ENCODE results near the gene SHLD1.

SHLD1 gene

DNA sequence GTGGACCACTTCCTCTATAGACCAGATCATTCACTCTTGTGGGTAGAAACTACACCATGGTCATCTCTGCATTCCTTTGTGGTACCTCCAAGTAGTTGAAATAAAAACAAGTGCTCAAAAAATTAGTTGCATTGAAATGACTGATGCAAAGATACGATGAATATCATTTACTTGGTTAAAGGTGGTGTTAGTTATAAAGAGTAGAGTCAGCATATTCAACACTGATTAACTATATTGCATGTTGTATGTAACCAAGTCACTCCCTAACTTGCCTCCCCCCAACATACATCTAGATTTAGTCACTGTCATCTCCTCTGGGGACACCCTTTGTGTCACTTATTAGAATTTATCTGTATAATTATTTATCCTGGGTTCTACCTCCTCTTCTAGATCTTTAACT, 77.7 kb downstream of the SHLD1 start:
- H3K4me3 ChIP-seq (replicated peaks in 1 of 2; ENCODE audit: low read depth in 2 of 2, low read length in 2 of 2) = no peak overlapping the region
- no peak for DNase-seq (ENCODE audit: low read depth in 2 of 2)
- TF ChIP-seq, protein P1, sequence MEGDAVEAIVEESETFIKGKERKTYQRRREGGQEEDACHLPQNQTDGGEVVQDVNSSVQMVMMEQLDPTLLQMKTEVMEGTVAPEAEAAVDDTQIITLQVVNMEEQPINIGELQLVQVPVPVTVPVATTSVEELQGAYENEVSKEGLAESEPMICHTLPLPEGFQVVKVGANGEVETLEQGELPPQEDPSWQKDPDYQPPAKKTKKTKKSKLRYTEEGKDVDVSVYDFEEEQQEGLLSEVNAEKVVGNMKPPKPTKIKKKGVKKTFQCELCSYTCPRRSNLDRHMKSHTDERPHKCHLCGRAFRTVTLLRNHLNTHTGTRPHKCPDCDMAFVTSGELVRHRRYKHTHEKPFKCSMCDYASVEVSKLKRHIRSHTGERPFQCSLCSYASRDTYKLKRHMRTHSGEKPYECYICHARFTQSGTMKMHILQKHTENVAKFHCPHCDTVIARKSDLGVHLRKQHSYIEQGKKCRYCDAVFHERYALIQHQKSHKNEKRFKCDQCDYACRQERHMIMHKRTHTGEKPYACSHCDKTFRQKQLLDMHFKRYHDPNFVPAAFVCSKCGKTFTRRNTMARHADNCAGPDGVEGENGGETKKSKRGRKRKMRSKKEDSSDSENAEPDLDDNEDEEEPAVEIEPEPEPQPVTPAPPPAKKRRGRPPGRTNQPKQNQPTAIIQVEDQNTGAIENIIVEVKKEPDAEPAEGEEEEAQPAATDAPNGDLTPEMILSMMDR (IDR thresholded peaks at IDR 0.05; ENCODE audit: low read depth, low read length) = no peak

- TF ChIP-seq, protein P1 (IDR thresholded peaks at IDR 0.05; ENCODE audit: low read depth, low read length) = no peak
- no peak for DNase-seq (ENCODE audit: low read depth in 2 of 2)
- H3K4me3 ChIP-seq (replicated peaks in 1 of 2; ENCODE audit: low read depth in 2 of 2, low read length in 2 of 2) = no peak overlapping the region
Measured at GRCh38 chr20:5829241-5829809, 79.1 kb downstream of the SHLD1 start.

DNA sequence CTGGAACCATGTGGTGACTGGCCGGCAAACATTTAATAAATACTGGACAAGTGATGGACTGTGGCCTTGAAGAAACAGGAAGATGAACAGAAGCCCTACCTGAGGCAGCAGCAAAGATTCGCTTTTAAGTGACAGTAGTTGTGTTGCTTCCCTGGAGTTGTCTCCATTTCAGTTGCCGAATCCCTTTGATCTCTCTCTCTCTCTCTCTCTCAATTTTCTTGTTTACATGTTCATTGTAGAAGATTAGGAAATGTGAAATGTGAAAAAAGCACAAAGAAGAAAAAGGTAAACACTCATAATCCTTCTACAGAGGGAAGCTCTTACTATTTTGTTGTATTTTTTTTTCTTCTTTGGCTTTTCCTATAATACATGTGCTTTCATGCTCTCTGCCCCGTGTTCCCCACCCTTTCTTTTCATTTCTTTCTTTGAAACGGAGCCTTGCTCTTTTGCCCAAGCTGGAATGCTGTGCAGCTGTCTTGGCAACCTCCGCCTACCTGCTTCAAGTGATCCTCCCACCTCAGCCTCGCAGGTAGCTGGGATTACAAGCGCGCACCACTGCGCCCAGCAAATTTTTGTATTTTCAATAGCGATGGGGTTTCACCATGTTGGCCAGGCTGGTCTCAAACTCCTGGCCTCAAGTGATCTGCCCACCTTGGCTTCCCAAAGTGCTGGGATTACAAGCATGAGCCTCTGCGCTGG, 81.5 kb downstream of the SHLD1 start:
- H3K4me3 ChIP-seq (replicated peaks in 1 of 2; ENCODE audit: low read depth in 2 of 2, low read length in 2 of 2) = no peak overlapping the region
- TF ChIP-seq, protein P1 (IDR thresholded peaks at IDR 0.05; ENCODE audit: low read depth, low read length) = no peak
- DNase-seq (ENCODE audit: low read depth in 2 of 2) = no peak

DNA sequence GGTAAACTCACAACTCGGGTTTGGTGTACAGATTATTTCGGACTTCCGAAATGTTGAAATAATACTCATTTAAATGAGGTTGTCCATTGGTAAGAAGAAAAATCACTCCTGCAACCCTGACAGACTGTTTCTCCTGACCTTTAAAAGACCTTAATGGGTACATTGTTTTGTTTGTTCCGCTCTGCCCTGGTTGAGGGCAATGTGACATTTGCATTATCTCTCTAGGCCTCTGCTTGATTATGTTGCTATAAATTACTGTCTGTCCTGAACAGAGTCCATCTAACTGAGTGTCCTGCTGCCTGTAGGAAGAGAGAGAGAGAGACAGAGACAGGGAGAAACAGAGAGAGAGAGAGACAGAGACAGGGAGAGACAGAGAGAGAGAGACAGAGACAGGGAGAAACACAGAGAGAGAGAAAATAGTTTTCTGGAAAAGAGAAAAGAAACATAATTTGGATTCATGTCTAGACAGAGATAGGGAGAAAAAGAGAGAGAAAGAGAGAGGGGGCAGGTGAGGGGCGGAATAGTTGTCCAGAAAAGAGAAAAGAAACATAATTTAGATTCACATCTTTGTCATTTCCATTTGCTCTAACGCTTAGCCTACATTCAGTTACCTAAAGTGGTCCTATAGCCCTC, 83.2 kb downstream of the SHLD1 start:
- H3K4me3 ChIP-seq (replicated peaks in 1 of 2; ENCODE audit: low read depth in 2 of 2, low read length in 2 of 2) = no peak overlapping the region
- DNase-seq (ENCODE audit: low read depth in 2 of 2) = no peak
- TF ChIP-seq, protein P1 (IDR thresholded peaks at IDR 0.05; ENCODE audit: low read depth, low read length) = no peak

DNA sequence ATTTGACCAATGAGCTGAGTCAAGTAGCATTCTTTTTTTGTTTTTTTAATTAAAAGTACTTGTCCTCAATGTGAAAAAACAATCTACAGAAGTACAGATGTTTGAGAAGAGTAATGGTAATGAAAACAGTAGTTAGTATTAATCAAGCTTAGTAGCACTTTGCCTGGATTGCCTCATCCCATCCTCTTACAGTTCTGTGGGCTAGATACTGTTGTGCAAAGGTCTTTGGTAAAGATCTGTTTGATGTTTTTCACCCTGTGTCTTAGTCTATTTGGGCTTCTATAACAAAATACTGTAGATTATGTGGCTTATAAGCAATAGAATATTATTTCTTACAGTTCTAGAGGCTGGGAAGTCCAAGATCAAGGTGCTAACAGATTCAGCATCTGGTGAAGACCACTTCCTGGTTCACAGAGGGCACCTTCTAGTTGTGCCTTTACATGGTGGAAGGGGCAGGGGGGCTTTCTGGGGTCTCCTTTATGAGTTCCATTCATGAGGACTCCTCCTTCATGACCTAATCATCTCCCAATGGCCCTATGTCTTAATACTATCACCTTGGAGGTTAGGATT, 84.3 kb downstream of the SHLD1 start:
- DNase-seq (ENCODE audit: low read depth in 2 of 2) = no peak
- H3K4me3 ChIP-seq (replicated peaks in 1 of 2; ENCODE audit: low read depth in 2 of 2, low read length in 2 of 2) = no peak overlapping the region
- TF ChIP-seq, protein P1 (IDR thresholded peaks at IDR 0.05; ENCODE audit: low read depth, low read length) = no peak

- DNase-seq (ENCODE audit: low read depth in 2 of 2) = peak; percentile 62 to 74
- TF ChIP-seq, protein P1 (IDR thresholded peaks at IDR 0.05; ENCODE audit: low read depth, low read length) = no peak
- H3K4me3 ChIP-seq (replicated peaks in 1 of 2; ENCODE audit: low read depth in 2 of 2, low read length in 2 of 2) = no peak overlapping the region
Measured at GRCh38 chr20:5835321-5835821, 85.2 kb downstream of the SHLD1 start.

Measured in cardiac fibroblast (primary cell).